GM23338 (cell line): ENCODE data around the gene LPIN1. TPM values are rescaled to one million over a fixed set of nuclear protein-coding genes. Genes with fewer than 3 reads are reported as not detected.

Experiments
- ATAC-seq: fragments of 200-7000 bp; cut with Tn5 transposase; 3 replicates; pipeline ENCODE4 v1.9.1; 2020
- DNase-seq: peaks from one replicate; pipeline ENCODE4 v3.0.0-alpha.2; 2015; ENCODE audit warnings: low spot score
- H2AFZ ChIP-seq: fragments of 200-600 bp; sonication (generic); 2 replicates; pipeline ENCODE4 v1.8.0; 2016; ENCODE audit warnings: antibody characterized with exemption, mild to moderate bottlenecking, moderate library complexity
- H3F3A ChIP-seq: fragments of 200-600 bp; sonication (generic); replicated peaks from 2 replicates; pipeline ENCODE4 v1.8.0; 2017; ENCODE audit warnings: antibody characterized with exemption, mixed run types, low read depth
- H3K27ac ChIP-seq: fragments of 200-600 bp; sonication (generic); 2 replicates; pipeline ENCODE4 v1.6.1; 2016; ENCODE audit warnings: low read depth
- H3K27me3 ChIP-seq: fragments of 200-600 bp; sonication (generic); 2 replicates; pipeline ENCODE4 v1.8.0; 2016; ENCODE audit warnings: mild to moderate bottlenecking, mixed run types, moderate library complexity; ENCODE audit not compliant: insufficient read depth
- H3K36me3 ChIP-seq: fragments of 200-600 bp; sonication (generic); 2 replicates; pipeline ENCODE4 v1.8.0; 2016; ENCODE audit warnings: mild to moderate bottlenecking; ENCODE audit not compliant: insufficient read depth
- H3K4me1 ChIP-seq: fragments of 200-600 bp; sonication (generic); 2 replicates; pipeline ENCODE4 v1.8.0; 2016; ENCODE audit warnings: mild to moderate bottlenecking, moderate library complexity; ENCODE audit not compliant: insufficient read depth
- H3K4me2 ChIP-seq: fragments of 200-600 bp; sonication (generic); 2 replicates; pipeline ENCODE4 v1.7.1; 2017; ENCODE audit warnings: mixed run types
- H3K4me3 ChIP-seq: fragments of 200-600 bp; sonication (generic); 2 replicates; pipeline ENCODE4 v1.6.1; 2016; ENCODE audit warnings: mixed run types
- H3K79me2 ChIP-seq: fragments of 200-600 bp; sonication (generic); replicated peaks from 2 replicates; pipeline ENCODE4 v1.8.0; 2017; ENCODE audit warnings: mild to moderate bottlenecking; ENCODE audit not compliant: insufficient read depth
- H3K9me2 ChIP-seq: fragments of 200-600 bp; sonication (generic); 2 replicates; pipeline ENCODE4 v1.8.0; 2017; ENCODE audit not compliant: insufficient read depth
- H4K20me1 ChIP-seq: fragments of 200-600 bp; sonication (generic); replicated peaks from 2 replicates; pipeline ENCODE4 v1.8.0; 2017; ENCODE audit warnings: mild to moderate bottlenecking; ENCODE audit not compliant: insufficient read depth
- H3K27ac Mint-ChIP-seq: 2 replicates; pipeline ENCODE4 v1.8.0; 2020; ENCODE audit warnings: inconsistent platforms, mild to moderate bottlenecking, moderate library complexity, mixed read lengths
- H3K27me3 Mint-ChIP-seq: 3 replicates; pipeline ENCODE4 v1.8.0; 2022; ENCODE audit warnings: low read depth, mild to moderate bottlenecking, moderate library complexity, mixed read lengths, inconsistent platforms; ENCODE audit not compliant: insufficient read depth, poor library complexity
- H3K36me3 Mint-ChIP-seq: 3 replicates; pipeline ENCODE4 v1.8.0; 2021; ENCODE audit warnings: low read depth, mild to moderate bottlenecking, inconsistent platforms, moderate library complexity, mixed read lengths
- H3K4me1 Mint-ChIP-seq: 3 replicates; pipeline ENCODE4 v1.8.0; 2020; ENCODE audit warnings: mild to moderate bottlenecking, inconsistent platforms, mixed read lengths
- H3K4me3 Mint-ChIP-seq: 3 replicates; pipeline ENCODE4 v1.8.0; 2021; ENCODE audit warnings: moderate library complexity, mild to moderate bottlenecking, inconsistent platforms, mixed read lengths
- H3K9me3 Mint-ChIP-seq: 3 replicates; pipeline ENCODE4 v1.8.0; 2020; ENCODE audit warnings: moderate library complexity, mild to moderate bottlenecking, inconsistent platforms, mixed read lengths
- EZH2 ChIP-seq: fragments of 200-600 bp; sonication (generic); IDR thresholded peaks from one replicate; pipeline ENCODE4 v1.8.0; 2017; ENCODE audit warnings: antibody characterized with exemption, mild to moderate bottlenecking, low read depth; ENCODE audit not compliant: unreplicated experiment
- JUNB ChIP-seq: IDR thresholded peaks from one replicate; pipeline ENCODE4 v1.6.1; 2016; ENCODE audit warnings: antibody characterized with exemption; ENCODE audit not compliant: unreplicated experiment
- ZNF331 ChIP-seq: fragments of 250-450 bp; sonication (Bioruptor Pico); IDR thresholded peaks from 2 replicates; pipeline ENCODE4 v1.5.0; 2020; ENCODE audit warnings: low read depth, mild to moderate bottlenecking, moderate library complexity
- polyA plus RNA-seq: library from polyadenylated mRNA; unstranded; fragments of >200 nt; fragmentation: Nextera tagmentation; extraction: Ambion mirVana; gene quantifications from 2 replicates; pipeline ENCODE4 v1.2.1, GENCODE V29; 2016
- total RNA-seq: library from RNA; depleted of rRNA; stranded (reverse); fragments of >200 nt; shearing (Covaris generic); gene quantifications from 2 replicates; pipeline ENCODE4 v1.2.3, GENCODE V29; 2014
- TF ChIP-seq, protein P1 (sequence below): fragments of 250-450 bp; sonication (Bioruptor Pico); IDR thresholded peaks from 2 replicates; pipeline ENCODE4 v1.5.0; 2020; ENCODE audit warnings: mild to moderate bottlenecking, moderate library complexity
- TF ChIP-seq, protein P2 (sequence below): IDR thresholded peaks from one replicate; pipeline ENCODE4 v1.6.1; 2018; ENCODE audit warnings: antibody characterized with exemption; ENCODE audit not compliant: unreplicated experiment
- TF ChIP-seq, protein P3 (sequence below): IDR thresholded peaks from 2 replicates; pipeline ENCODE4 v1.6.1; 2016; ENCODE audit warnings: antibody characterized with exemption

Gene LPIN1
- total and polyA plus RNA-seq, 2 experiments from 2014 or later = 4.4 to 9.5 TPM

GRCh38 chr2:11836647-11837219 lies 90.3 kb downstream of the LPIN1 start (continued):
- TF ChIP-seq, protein P1, sequence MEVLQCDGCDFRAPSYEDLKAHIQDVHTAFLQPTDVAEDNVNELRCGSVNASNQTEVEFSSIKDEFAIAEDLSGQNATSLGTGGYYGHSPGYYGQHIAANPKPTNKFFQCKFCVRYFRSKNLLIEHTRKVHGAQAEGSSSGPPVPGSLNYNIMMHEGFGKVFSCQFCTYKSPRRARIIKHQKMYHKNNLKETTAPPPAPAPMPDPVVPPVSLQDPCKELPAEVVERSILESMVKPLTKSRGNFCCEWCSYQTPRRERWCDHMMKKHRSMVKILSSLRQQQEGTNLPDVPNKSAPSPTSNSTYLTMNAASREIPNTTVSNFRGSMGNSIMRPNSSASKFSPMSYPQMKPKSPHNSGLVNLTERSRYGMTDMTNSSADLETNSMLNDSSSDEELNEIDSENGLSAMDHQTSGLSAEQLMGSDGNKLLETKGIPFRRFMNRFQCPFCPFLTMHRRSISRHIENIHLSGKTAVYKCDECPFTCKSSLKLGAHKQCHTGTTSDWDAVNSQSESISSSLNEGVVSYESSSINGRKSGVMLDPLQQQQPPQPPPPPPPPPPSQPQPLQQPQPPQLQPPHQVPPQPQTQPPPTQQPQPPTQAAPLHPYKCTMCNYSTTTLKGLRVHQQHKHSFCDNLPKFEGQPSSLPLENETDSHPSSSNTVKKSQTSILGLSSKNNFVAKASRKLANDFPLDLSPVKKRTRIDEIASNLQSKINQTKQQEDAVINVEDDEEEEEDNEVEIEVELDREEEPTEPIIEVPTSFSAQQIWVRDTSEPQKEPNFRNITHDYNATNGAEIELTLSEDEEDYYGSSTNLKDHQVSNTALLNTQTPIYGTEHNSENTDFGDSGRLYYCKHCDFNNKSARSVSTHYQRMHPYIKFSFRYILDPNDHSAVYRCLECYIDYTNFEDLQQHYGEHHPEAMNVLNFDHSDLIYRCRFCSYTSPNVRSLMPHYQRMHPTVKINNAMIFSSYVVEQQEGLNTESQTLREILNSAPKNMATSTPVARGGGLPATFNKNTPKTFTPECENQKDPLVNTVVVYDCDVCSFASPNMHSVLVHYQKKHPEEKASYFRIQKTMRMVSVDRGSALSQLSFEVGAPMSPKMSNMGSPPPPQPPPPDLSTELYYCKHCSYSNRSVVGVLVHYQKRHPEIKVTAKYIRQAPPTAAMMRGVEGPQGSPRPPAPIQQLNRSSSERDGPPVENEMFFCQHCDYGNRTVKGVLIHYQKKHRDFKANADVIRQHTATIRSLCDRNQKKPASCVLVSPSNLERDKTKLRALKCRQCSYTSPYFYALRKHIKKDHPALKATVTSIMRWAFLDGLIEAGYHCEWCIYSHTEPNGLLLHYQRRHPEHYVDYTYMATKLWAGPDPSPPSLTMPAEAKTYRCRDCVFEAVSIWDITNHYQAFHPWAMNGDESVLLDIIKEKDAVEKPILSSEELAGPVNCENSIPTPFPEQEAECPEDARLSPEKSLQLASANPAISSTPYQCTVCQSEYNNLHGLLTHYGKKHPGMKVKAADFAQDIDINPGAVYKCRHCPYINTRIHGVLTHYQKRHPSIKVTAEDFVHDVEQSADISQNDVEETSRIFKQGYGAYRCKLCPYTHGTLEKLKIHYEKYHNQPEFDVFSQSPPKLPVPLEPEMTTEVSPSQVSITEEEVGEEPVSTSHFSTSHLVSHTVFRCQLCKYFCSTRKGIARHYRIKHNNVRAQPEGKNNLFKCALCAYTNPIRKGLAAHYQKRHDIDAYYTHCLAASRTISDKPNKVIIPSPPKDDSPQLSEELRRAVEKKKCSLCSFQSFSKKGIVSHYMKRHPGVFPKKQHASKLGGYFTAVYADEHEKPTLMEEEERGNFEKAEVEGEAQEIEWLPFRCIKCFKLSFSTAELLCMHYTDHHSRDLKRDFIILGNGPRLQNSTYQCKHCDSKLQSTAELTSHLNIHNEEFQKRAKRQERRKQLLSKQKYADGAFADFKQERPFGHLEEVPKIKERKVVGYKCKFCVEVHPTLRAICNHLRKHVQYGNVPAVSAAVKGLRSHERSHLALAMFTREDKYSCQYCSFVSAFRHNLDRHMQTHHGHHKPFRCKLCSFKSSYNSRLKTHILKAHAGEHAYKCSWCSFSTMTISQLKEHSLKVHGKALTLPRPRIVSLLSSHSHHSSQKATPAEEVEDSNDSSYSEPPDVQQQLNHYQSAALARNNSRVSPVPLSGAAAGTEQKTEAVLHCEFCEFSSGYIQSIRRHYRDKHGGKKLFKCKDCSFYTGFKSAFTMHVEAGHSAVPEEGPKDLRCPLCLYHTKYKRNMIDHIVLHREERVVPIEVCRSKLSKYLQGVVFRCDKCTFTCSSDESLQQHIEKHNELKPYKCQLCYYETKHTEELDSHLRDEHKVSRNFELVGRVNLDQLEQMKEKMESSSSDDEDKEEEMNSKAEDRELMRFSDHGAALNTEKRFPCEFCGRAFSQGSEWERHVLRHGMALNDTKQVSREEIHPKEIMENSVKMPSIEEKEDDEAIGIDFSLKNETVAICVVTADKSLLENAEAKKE = no peak
- TF ChIP-seq, protein P2, sequence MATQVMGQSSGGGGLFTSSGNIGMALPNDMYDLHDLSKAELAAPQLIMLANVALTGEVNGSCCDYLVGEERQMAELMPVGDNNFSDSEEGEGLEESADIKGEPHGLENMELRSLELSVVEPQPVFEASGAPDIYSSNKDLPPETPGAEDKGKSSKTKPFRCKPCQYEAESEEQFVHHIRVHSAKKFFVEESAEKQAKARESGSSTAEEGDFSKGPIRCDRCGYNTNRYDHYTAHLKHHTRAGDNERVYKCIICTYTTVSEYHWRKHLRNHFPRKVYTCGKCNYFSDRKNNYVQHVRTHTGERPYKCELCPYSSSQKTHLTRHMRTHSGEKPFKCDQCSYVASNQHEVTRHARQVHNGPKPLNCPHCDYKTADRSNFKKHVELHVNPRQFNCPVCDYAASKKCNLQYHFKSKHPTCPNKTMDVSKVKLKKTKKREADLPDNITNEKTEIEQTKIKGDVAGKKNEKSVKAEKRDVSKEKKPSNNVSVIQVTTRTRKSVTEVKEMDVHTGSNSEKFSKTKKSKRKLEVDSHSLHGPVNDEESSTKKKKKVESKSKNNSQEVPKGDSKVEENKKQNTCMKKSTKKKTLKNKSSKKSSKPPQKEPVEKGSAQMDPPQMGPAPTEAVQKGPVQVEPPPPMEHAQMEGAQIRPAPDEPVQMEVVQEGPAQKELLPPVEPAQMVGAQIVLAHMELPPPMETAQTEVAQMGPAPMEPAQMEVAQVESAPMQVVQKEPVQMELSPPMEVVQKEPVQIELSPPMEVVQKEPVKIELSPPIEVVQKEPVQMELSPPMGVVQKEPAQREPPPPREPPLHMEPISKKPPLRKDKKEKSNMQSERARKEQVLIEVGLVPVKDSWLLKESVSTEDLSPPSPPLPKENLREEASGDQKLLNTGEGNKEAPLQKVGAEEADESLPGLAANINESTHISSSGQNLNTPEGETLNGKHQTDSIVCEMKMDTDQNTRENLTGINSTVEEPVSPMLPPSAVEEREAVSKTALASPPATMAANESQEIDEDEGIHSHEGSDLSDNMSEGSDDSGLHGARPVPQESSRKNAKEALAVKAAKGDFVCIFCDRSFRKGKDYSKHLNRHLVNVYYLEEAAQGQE = no peak

- Histone ChIP-seq H3F3A (no peaks in the 10 kb centered on the region), H3K36me3 (no peaks in the 10 kb centered on the region), H3K9me2 (peaks cover 21% of the 10 kb centered on the region), H4K20me1 (no peaks in the 10 kb centered on the region), H3K27me3 (no peaks in the 10 kb centered on the region), H3K27ac (no peak overlapping the region), H3K79me2 (no peaks in the 10 kb centered on the region), H3K4me2 (no peak overlapping the region), H2AFZ (no peak overlapping the region), H3K4me3 (no peak overlapping the region), H3K4me1 (no peaks in the 10 kb centered on the region)
- H3K4me3 Mint-ChIP-seq = no peak overlapping the region
- H3K27me3 Mint-ChIP-seq = peaks cover 6% of the 10 kb centered on the region
- no peak for ATAC-seq
- no peak for DNase-seq
- H3K36me3 Mint-ChIP-seq = peaks cover 13% of the 10 kb centered on the region; the same call in 2 of the 3 replicates
- no peak overlapping the region for H3K27ac Mint-ChIP-seq
- peaks cover 4% of the 10 kb centered on the region; the same call in 2 of the 3 replicates for H3K4me1 Mint-ChIP-seq
- H3K9me3 Mint-ChIP-seq = peaks cover 18% of the 10 kb centered on the region
- TF ChIP-seq ZNF331 = no peak
- TF ChIP-seq EZH2 = no peak
- no peak for TF ChIP-seq JUNB
- TF ChIP-seq, protein P3, sequence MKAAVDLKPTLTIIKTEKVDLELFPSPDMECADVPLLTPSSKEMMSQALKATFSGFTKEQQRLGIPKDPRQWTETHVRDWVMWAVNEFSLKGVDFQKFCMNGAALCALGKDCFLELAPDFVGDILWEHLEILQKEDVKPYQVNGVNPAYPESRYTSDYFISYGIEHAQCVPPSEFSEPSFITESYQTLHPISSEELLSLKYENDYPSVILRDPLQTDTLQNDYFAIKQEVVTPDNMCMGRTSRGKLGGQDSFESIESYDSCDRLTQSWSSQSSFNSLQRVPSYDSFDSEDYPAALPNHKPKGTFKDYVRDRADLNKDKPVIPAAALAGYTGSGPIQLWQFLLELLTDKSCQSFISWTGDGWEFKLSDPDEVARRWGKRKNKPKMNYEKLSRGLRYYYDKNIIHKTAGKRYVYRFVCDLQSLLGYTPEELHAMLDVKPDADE = no peak
Observed at GRCh38 chr2:11837875-11838734, 91.7 kb downstream of the LPIN1 start.
